GM18861 (cell line): ENCODE measurements around the gene ZGPAT.
"Not testable (repeated sequence)": the region's sequence is repeated elsewhere in the genome, so short reads cannot be mapped to it uniquely, and the experiment has no call there.

Experiments
- ATAC-seq: cut with Tn5 transposase; IDR thresholded peaks from one replicate; pipeline ENCODE4 v1.9.1; 2021; ENCODE audit not compliant: unreplicated experiment

Gene ZGPAT

GRCh38 chr20:63702036-63702665 lies 5.7 kb upstream of the ZGPAT start:
- ATAC-seq = no peak

DNA sequence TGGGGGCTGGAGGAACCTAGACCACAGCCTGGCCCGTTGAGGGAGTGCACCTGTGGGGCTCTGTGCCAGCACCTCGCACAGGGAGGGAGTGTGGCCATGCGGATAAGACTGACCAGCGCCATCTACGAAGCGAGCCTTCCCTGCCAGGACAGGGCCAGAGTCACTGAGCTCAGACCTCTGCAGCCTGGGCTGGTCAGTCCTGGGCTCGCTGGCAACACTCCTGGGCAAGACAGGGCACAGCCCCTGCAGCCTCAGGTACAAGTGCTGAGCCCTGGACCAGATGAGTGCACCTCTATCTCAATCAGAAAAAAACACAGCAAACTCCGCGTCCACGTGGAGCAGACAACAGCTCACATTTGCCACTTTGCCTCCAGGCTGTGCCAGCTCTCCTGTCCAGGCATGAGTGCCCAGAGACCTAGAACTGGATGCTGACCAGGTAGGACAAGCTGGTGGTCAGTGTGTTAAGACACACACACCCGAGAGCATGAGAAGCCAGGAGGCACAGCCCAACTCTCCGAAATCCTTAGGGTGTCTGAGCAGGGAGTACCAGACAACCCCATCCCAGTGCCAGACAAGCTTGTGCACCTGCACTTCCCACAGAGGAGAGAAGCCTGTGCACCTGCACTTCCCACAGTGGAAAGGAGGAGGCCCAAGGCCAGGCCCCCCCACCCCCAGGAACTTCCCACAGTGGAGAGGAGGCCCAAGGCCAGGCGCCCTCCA lies 4.9 kb upstream of the ZGPAT start:
- ATAC-seq = no peak

DNA sequence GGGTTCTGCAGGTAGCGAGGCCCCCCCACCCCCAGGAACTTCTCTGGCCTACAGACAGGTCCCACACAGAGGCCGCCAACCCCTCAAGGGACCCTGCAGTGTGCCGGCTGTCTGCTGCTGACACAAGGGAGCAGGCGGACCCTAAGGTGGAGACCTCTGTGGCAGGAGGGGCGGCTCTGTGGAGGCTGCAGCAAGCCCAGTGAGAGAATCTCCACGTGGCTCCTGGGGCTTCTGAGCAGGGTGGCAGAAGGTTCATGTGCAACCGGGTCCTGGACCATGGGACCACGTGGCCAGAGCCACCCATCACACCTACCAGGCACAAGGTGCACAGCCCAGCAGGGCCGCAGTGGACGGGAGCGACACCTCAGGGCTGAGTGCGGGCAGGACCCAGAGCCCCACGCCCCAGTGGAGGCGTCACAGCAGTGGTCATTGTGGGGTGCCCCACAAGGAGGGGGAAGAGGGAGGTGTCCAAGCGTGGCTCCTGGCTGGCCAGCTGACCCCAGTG lies 4.3 kb upstream of the ZGPAT start:
- no peak for ATAC-seq

DNA sequence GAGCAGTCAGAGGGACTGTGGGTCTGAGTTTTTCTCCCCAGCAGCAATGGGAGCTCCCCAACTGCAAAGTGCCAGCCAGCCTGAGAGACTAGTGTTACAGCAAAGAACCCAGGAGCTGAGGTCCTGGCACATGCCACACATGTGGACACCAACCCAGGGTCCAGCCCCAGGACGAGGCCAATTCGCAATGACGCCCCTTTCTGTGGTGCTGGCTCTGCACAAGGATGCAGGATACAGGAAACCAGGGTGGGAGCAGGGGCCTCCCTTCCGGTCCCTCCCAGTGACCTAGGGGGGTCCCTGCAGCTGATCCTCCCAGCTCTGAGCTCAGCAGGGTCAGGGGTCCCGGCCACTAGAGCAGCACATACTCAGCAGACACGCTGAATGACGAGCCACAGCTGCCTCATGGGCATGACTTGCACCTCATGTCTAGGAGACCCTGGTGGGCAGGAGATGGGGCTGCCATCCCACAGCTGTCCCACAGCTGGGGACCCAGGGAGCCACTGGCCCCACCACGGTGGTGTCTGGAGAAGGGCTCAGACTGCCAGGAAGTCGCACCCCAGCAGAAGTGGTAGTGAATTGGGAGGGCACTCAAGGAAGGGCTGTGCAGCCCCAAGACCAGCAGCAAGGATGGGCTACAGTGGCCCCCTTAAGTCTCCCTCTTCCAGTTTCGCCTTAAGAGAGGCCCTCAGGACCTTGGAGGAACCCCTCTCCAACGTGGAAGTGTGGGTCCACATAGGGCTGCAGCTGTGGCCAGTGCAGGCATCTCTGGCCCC lies 3.7 kb upstream of the ZGPAT start:
- no peak for ATAC-seq

DNA sequence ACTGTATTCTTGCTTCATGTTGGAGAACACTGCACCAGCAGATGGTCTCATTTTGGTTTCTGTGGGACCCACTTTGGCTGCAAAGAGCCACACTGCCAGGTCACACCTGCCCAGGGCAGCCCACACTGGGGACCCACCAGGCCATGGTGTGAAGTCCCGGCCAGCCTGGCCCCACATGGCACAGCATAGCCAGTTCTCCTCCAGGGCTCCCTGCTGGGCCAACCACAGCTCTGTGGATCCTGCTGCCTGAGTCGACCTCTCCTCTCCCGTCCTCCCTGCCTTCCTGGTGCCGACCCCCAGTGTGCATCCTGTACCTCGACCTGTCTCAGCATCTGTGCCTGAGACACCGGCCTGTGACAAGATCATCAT lies 3.1 kb upstream of the ZGPAT start:
- ATAC-seq = no peak

- no peak for ATAC-seq
Observed at GRCh38 chr20:63705232-63706026, 2.4 kb upstream of the ZGPAT start.

DNA sequence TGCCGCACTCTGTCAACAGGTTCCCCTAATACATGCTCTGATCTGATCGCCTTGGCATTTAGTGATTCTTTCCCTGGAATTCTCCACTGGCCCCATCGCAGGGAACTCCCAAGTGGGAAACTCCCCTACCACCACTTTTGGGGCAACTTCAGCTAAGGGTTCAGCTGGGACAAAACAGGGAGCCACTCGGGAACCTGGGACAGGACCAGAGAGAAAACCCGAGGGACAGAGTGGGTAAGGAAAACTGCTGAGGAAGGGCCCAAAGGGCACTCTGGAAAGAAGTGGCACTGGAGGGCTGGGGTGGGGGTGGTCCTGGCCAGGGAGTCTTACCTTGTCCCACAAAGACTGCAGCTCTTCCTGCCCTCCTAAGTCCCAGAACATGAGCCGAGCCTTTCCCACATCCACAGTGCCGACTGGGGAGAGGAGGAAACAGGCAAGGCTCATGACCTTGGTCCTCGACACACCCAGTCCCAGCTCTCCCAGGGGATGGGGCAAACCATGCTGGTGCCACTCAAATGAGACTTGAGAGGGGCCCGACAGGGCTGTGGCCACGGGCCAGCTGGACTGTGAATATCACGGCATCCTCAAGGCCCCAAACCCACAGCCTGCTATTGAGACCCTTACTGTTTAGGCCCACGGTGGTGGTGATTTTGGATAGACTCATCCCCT lies 1.7 kb upstream of the ZGPAT start:
- no peak for ATAC-seq

DNA sequence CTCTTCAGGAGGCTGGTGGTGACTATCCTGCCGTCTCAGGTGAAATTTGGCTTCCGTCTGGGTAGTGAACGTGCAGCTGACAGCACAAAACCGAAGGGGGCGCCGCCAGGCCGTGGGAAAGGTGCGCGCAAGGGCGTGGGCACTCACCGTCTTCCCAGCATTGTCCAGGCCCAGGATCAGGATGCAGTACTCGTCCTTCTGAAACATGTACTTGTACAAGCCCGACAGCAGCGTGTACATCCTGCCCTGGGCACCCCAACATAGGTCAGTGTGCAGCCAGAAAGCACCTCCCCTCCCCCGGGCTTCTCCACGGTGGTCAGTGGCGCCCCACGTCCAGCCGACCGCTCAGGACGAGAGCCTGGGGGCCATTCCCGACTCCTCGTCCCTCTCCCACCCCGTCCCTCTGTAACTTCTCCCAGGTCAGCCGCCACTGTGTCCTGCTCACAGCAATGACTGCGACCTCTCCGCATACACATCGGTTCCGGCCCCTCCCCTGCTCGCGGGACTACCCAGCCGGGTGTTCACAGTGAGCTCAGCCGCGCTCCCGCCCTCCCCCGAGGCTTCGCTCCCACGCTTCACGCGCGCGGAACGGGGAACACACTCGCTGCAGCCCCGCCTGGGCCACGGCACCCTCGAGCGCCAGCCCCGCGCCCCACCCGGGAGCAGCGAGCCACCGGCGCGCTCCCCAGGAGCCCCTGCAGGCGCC lies 834 bp upstream of the ZGPAT start:
- ATAC-seq = peak; percentile 4

DNA sequence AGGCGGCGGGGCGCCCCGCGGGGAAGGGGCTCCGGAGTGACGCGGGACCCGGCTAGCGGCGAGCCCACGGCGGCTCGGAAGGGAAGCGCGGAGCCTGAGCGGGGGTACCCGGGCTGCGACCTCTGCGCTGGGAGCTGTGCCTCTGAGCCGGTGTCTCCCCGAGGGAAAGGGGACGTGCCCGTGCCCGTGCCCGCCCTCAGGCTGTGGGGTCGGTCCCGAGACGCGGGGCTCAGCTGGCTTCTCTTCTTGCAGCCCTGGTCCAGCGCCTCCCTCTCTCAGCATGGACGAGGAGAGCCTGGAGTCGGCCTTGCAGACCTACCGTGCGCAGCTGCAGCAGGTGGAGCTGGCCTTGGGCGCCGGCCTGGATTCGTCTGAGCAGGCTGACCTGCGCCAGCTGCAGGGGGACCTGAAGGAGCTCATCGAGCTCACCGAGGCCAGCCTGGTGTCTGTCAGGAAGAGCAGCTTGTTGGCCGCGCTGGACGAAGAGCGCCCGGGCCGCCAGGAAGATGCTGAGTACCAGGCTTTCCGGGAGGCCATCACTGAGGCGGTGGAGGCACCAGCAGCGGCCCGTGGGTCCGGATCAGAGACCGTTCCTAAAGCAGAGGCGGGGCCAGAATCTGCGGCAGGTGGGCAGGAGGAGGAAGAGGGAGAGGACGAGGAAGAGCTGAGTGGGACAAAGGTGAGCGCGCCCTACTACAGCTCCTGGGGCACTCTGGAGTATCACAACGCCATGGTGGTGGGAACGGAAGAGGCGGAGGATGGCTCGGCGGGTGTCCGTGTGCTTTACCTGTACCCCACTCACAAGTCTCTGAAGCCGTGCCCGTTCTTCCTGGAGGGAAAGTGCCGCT lies 686 bp downstream of the ZGPAT start:
- ATAC-seq = peak; percentile 6

DNA sequence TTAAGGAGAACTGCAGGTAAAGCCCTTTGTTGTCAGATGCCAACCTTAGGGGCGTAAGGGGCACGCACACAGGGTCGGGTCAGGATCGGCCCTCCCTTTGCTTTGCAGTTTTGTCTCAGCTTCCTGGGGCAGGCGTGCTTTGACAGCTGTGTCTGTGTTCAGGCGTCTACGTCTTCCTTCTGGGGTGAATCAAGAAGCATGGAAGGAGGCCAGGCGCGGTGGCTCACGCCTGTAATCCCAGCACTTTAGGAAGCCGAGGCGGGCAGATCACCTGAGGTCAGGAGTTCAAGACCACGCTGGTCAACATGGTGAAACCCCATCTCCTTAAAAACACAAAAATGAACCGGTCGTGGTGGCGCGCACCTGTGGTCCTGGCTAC lies 1.3 kb downstream of the ZGPAT start:
- ATAC-seq = no peak

DNA sequence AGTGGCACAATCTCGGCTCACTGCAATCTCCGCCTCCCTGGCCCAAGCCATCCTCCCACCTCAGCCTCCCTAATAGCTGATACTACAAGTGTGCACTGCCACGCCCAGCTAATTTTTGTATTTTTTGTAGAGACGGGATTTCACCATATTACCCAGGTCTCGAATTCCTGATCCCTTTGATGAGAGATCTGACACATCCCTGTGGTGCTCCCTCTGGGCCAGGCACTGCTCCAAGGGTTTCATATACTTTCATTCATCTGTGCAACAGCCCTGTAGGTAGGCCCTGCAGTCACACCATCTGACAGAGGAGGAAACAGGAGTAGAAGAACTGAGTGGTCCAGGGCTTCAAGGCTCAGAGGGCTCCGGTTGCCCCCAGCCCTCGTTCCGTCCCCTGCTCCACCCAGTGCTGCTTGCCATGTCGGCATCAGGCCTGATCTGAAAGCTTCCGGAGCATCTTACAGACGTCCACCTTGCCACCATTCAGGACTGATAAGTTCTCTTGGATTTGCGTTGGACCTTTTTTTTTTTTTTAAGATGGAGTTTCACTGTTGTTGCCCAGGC lies 3.3 kb downstream of the ZGPAT start:
- ATAC-seq = no peak

GRCh38 chr20:63712191-63712590 lies 4.4 kb downstream of the ZGPAT start:
- ATAC-seq = no peak

GRCh38 chr20:63714858-63715257 lies 7.0 kb downstream of the ZGPAT start:
- ATAC-seq = no peak

DNA sequence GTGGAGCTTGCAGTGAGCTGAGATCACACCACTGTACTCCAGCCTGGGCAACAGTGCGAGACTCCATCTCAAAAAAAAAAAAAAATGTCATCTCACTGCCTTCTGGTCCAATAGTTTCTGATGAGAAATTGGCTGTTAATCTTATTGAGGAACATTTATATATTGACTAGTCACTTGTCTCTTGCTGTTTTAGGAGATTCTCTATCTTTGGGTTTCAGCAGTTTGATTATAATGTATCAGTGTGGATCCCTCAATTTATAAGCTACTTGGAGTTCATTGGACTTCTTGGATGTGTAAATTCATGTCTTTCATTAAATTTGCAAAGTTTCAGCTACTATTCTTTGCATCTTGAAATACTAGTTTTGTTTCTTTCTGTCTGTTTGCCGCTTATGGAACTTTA lies 11.2 kb downstream of the ZGPAT start:
- no peak for ATAC-seq

DNA sequence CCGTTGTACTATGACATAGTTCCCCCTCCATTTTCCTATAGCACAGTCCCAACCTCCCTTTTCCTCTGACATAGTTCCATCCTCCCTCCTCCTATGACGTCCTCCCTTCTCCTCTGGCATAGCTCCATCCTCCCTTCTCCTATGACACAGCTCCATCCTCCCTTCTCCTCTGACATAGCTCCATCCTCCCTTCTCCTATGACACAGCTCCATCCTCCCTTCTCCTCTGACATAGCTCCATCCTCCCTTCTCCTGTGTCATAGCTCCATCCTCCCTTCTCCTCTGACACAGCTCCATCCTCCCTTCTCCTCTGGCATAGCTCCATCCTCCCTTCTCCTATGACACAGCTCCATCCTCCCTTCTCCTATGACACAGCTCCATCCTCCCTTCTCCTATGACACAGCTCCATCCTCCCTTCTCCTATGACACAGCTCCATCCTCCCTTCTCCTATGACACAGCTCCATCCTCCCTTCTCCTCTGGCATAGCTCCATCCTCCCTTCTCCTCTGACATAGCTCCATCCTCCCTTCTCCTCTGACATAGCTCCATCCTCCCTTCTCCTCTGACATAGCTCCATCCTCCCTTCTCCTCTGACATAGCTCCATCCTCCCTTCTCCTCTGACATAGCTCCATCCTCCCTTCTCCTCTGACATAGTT lies 15.3 kb downstream of the ZGPAT start:
- ATAC-seq = not testable (repeated sequence)

DNA sequence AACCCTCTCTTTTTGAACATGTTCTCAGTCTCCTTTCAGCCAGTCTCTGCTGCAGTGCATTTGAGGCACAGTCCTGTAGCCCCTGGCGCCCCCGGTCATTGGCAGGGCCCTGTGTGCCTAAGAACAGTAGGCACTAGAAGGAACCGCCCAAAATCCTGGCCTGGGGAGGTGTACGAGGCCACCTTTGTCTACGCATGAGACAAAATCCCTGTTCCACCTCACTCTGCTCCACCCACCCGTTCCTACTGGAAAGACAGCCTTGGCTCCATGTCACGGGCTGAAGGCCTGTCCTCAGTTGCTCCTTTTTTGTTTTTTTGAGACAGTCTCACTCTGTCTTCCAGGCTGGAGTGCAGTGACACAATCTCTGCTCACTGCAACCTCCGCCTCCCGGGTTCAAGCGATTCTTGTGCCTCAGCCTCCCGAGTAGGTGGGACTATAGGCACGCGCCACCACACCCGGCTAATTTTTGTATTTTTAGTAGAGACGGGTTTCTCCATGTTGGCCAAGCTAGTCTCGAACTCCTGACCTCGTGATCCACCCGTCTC lies 22.4 kb downstream of the ZGPAT start:
- ATAC-seq = not testable (repeated sequence)

GRCh38 chr20:63731410-63731809 lies 23.6 kb downstream of the ZGPAT start:
- no peak for ATAC-seq
